ENCODE results near the gene SASS6.

GRCh38 chr1:100109554-100110066, 23.1 kb downstream of the SASS6 start:
- TF ChIP-seq POLR2AphosphoS5 (IDR thresholded peaks at IDR 0.05; ENCODE audit: insufficient read depth, low read depth, low read length) (no peak), EZH2 (IDR thresholded peaks at IDR 0.05; ENCODE audit: borderline replicate concordance, low read depth, low read length, severe bottlenecking) (no peak)
- TF ChIP-seq, protein P1, sequence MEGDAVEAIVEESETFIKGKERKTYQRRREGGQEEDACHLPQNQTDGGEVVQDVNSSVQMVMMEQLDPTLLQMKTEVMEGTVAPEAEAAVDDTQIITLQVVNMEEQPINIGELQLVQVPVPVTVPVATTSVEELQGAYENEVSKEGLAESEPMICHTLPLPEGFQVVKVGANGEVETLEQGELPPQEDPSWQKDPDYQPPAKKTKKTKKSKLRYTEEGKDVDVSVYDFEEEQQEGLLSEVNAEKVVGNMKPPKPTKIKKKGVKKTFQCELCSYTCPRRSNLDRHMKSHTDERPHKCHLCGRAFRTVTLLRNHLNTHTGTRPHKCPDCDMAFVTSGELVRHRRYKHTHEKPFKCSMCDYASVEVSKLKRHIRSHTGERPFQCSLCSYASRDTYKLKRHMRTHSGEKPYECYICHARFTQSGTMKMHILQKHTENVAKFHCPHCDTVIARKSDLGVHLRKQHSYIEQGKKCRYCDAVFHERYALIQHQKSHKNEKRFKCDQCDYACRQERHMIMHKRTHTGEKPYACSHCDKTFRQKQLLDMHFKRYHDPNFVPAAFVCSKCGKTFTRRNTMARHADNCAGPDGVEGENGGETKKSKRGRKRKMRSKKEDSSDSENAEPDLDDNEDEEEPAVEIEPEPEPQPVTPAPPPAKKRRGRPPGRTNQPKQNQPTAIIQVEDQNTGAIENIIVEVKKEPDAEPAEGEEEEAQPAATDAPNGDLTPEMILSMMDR (IDR thresholded peaks at IDR 0.05; ENCODE audit: extremely low read depth in 1 of 2, insufficient read depth in 1 of 2, low read depth in 1 of 2, low read length in 2 of 2), result no peak
